B cell (primary cell): ENCODE measurements around the gene PFN3.

ENCODE experiments used
- CTCF ChIP-seq: fragments of 200-600 bp; IDR thresholded peaks from one replicate; pipeline ENCODE4 v1.8.0; 2022; ENCODE audit warnings: antibody characterized with exemption, mild to moderate bottlenecking
- EZH2 ChIP-seq: IDR thresholded peaks from 2 replicates; pipeline ENCODE4 v1.6.1; 2012; ENCODE audit warnings: borderline replicate concordance, low read depth, mild to moderate bottlenecking, moderate library complexity, low read length; ENCODE audit not compliant: insufficient read depth, poor library complexity, severe bottlenecking

- TF ChIP-seq CTCF = no peak
- no peak for TF ChIP-seq EZH2
Measured at GRCh38 chr5:177439518-177440053, 39.1 kb upstream of the PFN3 start.
